Chondrocyte (in vitro differentiated cells): ENCODE results near the gene SPAM1. TPM values are rescaled to one million over a fixed set of nuclear protein-coding genes. Genes with fewer than 3 reads are reported as not detected.

Experiments
- DNase-seq: peaks from one replicate; pipeline ENCODE4 v3.0.0; 2021; ENCODE audit warnings: mixed read lengths, low spot score
- H3K27ac Mint-ChIP-seq: one replicate; pipeline ENCODE4 v1.8.0; 2021; ENCODE audit warnings: mild to moderate bottlenecking, moderate library complexity, mixed read lengths; ENCODE audit not compliant: unreplicated experiment
- H3K27me3 Mint-ChIP-seq: 2 replicates; pipeline ENCODE4 v1.8.0; 2021; ENCODE audit warnings: low read depth, mixed read lengths
- H3K36me3 Mint-ChIP-seq: 2 replicates; pipeline ENCODE4 v1.8.0; 2021; ENCODE audit warnings: low read depth, mixed read lengths
- H3K4me1 Mint-ChIP-seq: 2 replicates; pipeline ENCODE4 v1.8.0; 2021; ENCODE audit warnings: low read depth, mild to moderate bottlenecking, mixed read lengths
- H3K4me3 Mint-ChIP-seq: one replicate; pipeline ENCODE4 v1.8.0; 2021; ENCODE audit warnings: mild to moderate bottlenecking, moderate library complexity, mixed read lengths; ENCODE audit not compliant: unreplicated experiment
- H3K9me3 Mint-ChIP-seq: 2 replicates; pipeline ENCODE4 v1.8.0; 2021; ENCODE audit warnings: low read depth, mixed read lengths
- CTCF ChIP-seq: fragments of 200-600 bp; sonication (generic); IDR thresholded peaks from 2 replicates; pipeline ENCODE4 v1.5.0; 2021; ENCODE audit warnings: antibody characterized with exemption, mild to moderate bottlenecking, moderate library complexity
- total RNA-seq: library from RNA; stranded (reverse); gene quantifications from 3 replicates; pipeline ENCODE4 v1.2.1, GENCODE V29; 2021

Gene SPAM1
- total RNA-seq, 1 donor from 2014 or later = not detected

DNA sequence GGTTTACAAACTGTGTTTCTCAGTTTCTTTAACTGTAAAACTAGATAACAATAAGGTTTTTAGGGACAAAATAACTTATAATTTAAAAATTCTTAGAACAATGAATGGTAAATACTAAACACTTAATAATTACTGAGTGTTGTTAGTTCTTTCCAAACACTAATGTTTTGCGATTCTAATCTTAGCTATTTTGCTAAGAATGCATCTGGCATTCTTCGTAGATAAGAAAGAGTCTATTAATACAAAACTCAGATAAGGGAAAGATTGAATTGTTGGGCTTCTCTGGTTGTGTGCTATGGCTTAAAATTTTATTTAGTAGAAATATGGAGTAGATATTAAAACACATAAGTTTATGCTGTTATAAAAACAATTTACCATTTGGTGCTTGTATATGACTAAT lies 62.4 kb downstream of the SPAM1 start:
- H3K4me1 Mint-ChIP-seq = no peaks in the 10 kb centered on the region
- H3K27me3 Mint-ChIP-seq = peaks cover 2% of the 10 kb centered on the region
- TF ChIP-seq CTCF = no peak
- H3K27ac Mint-ChIP-seq = no peak overlapping the region
- no peak for DNase-seq
- H3K4me3 Mint-ChIP-seq = no peak overlapping the region
- H3K9me3 Mint-ChIP-seq = no peaks in the 10 kb centered on the region
- peaks cover 2% of the 10 kb centered on the region for H3K36me3 Mint-ChIP-seq

GRCh38 chr7:123992913-123993518 lies 68.0 kb downstream of the SPAM1 start:
- H3K36me3 Mint-ChIP-seq = no peaks in the 10 kb centered on the region
- H3K27me3 Mint-ChIP-seq = no peaks in the 10 kb centered on the region
- H3K4me1 Mint-ChIP-seq = no peaks in the 10 kb centered on the region
- no peak overlapping the region for H3K27ac Mint-ChIP-seq
- no peaks in the 10 kb centered on the region for H3K9me3 Mint-ChIP-seq
- H3K4me3 Mint-ChIP-seq = no peak overlapping the region
- no peak for DNase-seq
- TF ChIP-seq CTCF = no peak

GRCh38 chr7:123993996-123994395 lies 69.0 kb downstream of the SPAM1 start:
- Mint-ChIP-seq H3K9me3 (no peaks in the 10 kb centered on the region), H3K27ac (no peak overlapping the region), H3K27me3 (no peaks in the 10 kb centered on the region), H3K4me3 (no peak overlapping the region), H3K36me3 (no peaks in the 10 kb centered on the region), H3K4me1 (no peaks in the 10 kb centered on the region)
- no peak for TF ChIP-seq CTCF
- DNase-seq = no peak

DNA sequence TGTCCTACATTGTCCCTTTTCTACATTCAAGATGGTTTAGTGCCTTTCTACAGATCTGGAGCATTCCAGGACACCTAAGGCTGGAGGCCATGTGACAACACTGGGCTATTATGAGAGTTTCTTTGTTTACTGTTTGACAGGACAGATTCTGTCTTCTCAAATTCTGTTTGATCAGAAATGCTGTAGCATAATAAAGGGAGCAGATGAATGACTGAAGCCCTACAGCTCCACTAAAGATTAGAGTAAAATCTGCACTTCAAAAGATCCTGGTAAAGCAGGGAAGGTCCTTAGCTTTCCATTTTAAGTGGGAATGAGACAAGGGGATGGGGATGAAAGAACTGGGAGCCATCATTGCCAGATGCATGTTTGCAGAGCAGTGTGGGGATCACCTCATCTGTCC lies 69.4 kb downstream of the SPAM1 start:
- Mint-ChIP-seq H3K9me3 (no peaks in the 10 kb centered on the region), H3K4me1 (no peaks in the 10 kb centered on the region), H3K36me3 (no peaks in the 10 kb centered on the region), H3K4me3 (no peak overlapping the region), H3K27ac (no peak overlapping the region), H3K27me3 (no peaks in the 10 kb centered on the region)
- no peak for TF ChIP-seq CTCF
- DNase-seq = no peak

GRCh38 chr7:123995617-123996326 lies 70.7 kb downstream of the SPAM1 start:
- Mint-ChIP-seq H3K36me3 (no peaks in the 10 kb centered on the region), H3K27me3 (peaks cover 2% of the 10 kb centered on the region), H3K4me1 (no peaks in the 10 kb centered on the region), H3K4me3 (no peak overlapping the region), H3K9me3 (no peaks in the 10 kb centered on the region), H3K27ac (no peak overlapping the region)
- no peak for TF ChIP-seq CTCF
- no peak for DNase-seq
